Measurements from ENCODE around the gene EML4.

The EML4 gene

DNA sequence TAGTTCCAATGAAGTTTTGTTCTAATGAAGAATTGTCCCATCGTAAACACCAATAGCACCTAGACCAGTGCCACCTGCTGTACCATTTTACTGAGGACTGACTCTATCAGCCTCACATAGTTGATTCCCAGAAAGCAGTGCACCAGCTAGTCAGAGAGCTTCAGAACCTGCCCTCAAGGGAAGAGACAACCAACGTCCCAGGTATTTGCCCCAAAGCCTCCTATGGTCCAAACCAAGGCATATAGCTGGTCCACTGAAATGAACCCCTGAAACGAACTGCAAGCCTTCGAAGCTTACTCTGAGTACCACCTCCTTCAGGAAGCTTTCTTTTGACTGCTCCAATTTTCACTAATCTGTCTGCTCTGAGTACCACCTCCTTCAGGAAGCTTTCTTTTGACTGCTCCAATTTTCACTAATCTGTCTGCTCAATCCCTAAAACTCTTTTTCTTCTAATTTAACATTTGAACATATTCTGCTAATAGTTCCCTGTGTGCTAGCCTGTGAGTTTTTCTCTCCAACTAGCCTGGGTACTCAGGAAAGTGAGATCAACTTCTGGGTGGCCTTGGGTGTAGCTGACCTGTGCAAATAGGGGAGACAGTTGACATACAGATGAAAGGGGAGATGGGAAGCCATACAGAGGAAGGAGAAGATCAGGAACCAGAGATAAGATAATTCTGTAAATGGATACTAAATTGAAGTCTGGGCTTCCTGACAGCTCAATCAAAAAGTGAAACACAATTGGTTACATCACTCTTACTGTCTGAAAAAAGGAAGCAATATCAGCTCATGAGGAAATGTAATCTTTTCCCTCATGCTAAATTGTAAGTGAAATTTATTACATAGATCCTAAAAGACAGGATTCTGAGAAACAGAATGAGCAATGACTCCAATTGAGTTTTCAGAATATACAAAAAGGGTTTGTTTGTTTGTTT is 33.5 kb upstream of the EML4 start:
- intact Hi-C loops (cut with DNase I): no loop called here
- DNase-seq: no peak

DNA sequence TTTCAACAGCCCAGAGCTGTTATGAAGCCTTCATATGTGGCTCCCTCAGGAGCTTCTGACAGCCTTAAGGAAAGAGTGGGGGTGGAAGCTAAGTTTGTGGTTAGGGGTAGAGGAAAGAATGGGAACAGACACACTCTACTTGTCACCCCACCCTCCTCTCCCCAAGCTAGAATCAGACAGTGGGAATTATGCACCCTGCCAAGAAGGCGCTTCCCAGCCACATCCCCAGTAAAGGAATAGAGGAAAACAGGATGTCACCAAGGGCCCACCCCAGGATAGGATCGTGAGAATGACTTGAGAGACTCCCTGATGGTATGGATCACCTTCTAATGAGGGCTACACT is 32.4 kb upstream of the EML4 start:
- intact Hi-C loops (cut with DNase I): no loop called here
- DNase-seq: no peak

DNA sequence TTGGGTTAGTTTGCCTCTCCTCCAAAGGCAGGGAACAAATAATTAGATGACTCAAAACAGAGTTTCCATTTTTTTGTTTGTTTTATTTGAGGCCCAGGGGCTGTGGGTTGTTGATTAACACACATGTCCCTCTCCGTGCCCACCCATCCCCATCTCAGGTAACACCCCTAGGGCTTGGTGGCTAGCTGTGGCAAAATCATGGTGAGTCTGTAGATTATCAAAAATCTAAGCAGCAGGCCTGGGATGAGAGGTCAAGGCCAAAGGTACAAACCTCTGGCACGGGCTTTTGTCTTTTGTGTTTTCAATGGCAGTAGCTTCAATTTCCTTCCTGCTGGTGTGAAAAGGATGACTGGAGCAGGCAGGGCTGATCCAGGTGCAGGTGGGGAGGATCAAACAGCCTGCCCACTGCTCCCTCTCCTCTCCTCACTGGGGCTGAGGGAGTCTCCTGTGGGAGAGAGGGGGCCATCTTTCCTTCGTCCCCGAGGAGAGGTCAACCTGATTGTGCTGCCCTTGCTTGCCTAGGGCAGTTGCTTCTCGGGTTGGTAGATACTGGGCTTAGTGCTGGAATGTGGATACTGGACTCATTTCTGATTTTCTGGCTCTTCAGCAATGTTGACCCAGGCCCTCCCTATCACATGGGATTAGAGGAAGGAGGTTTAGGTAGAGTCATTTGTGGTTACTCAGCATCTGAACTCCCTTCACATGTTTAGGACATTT is 31.9 kb upstream of the EML4 start:
- no peak for DNase-seq
- intact Hi-C loops (cut with DNase I): no loop called here

DNA sequence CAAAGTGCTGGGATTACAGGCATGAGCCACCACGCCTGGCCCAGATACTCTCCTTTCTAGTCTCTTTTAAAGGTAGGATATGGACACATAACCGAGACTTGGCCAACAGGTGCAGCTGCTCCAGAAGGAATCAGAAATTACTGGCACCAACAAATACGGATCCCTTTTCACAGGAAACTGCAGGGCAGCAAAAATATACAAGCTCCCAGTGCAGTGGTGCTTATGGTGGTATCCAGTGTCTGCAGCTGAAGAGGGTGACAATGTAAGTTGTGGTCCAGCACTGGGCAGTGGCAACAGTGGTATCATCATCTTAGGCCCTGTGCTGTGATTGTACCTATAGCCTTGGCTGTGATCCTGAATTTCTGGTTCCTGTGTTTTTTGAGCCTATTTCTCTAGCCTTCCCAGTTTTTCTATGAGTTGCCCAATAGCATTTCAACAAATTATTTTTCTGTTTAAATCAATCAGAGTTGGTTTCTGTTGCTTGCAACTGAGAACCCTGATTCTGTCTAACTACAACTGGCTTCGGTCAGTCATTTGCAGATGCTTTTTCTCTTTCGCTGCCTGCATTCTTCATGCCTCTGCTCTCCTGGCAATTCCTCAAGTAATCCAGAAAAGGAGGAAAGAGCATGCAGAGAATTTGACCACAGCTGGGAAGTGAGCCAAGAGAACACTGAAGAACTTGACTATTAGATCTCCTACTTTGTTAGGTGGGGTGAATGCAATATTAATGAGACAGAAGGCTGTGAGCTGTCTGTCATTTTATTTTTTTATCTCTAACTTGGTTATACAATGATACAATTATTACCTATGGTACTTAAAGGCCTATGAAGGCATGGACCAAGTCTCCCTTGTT is 30.8 kb upstream of the EML4 start:
- no peak for DNase-seq
- intact Hi-C loops (cut with DNase I): no loop called here

DNA sequence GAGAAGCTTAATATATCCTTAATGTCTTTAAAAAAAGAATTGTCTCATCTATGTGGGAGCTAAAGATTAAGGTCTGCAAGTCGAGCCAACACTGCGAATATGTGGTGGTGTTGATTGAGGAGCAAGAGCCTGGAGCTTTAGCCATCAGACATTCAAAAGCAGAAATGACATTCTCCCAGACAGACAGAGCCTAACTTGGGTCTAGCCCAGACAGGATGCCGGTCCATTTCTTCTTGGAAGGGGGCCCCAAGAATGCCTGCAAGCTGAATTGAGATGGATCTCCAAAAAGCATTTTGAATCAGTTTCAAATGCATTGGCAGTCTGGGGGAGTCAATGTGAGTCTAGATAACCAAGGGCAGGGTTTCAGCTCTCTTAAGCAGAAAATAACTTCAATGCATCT is 30.1 kb upstream of the EML4 start:
- intact Hi-C loops (cut with DNase I): no loop called here

DNA sequence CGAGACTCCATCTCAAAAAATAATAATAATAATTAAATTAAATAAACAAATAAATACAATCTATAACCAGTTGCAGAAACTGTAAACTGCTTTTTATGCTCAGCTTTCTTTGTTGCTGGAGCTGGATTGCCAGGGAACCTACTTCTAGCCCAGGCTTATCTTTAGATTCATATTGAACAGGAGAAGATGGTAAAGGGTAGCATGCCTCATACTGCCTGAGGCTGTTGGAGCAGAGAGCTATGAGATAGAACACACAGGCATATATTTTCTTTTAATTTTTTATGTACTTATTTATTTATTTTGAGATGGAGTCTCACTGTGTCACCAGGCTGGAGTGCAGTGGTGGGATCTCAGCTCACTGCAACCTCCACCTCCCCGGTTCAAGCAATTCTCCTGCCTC is 28.7 kb upstream of the EML4 start:
- DNase-seq: no peak
- intact Hi-C loops (cut with DNase I): no loop called here

More for the DNA sequence above, 30.1 kb upstream of the EML4 start:
- DNase-seq: no peak

DNA sequence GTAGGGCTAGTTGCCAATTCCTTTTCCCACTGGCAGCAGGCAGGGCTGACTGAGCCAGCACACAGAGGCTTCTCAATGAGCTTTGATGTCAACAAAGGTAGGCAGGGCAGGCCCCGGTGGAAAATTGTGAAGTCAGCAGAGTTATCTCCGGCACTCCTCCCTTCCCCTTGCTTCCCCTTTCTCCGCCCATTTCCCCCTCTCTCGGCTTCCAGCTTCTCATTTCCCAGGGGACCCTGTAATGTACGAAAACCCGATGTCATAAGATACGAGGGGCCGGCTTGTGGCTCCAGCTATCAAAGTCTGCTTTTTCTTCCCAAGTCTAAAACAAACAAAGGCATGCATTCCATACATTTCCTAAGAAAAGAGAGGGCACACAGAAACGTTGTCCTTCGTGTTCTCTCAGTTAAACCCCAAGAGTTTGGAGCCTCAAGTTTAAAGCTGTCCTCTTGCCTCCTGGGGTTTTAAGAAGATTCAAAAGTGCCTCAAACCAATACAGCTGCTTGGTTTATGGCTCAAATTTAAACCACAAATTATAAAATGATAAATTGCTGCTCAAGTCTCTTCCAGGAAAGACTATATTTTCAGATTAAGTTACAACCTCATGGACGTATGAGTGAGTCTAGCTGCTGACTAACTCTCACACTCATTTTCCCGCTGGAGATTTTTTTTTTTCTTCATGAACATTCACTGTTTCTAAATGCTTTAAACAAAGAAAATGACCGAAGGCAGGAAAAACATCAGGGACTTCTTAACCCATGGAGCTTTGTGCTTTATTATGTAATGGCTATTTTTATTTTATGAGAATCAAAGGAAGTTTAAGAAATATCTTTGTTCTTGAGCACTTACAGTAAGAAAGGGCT is 27.2 kb upstream of the EML4 start:
- intact Hi-C loops (cut with DNase I): no loop called here

DNA sequence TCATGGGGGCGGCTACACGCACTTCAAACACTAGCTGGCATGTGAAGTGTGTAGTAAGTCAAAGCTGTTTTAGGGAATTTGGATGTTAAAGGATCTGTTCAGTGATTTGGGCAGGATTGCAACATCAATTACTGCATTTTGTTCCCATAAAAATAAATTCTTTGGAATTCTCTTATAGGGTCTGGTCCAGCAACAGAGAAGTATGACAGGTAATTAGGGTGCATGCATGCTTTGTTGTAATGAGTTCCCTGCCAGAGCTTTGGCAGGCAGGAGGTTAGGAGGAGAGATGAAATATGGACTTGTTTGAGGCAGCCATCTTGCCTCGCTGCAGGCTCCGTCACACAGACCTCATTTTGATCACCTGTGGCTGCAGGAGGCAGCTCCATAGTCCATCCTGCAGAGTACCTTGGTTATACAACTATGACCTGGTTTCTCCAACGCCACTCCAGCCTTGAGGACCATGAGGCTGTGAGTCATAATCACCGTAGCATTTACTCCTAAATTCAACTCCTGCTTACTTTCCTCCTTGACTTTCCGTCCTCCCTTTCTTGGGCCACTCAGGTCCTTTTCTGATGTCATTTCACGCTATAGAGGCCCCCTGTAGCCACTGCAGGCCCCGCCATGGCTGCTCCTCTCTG is 26.5 kb upstream of the EML4 start:
- intact Hi-C loops (cut with DNase I): no loop called here
- no peak for DNase-seq

More for the DNA sequence above, 27.2 kb upstream of the EML4 start:
- no peak for DNase-seq

DNA sequence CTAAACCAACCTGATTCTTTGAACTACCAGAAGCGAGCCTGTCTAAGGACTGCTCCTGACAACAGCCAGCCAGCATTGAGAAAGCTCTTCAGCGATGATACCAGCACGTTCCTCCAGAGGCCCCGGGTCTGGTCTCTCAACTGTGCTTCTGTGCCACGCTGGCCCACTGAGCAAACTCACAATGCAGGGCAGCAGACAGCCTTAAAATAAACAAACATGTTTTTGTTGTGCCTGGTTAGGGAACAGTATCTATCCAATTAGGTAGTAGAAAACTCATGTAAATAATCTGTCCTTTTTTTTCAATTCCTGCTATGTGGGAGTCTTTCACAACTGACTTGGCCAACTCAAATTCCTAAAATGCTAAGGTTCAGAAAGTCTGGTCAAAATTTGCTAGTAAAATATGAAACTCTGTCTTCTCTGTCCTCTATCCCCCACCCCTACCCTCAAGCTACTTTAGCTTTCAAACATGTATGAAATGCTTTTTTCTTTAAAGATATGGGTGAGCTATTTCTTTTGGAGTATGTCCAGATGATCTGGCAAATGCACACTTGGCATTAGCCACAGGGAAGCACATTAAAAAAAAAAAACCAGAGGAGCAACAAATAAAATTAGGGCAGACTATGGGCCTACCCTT is 21.4 kb upstream of the EML4 start:
- intact Hi-C loops (cut with DNase I): no loop called here
- no peak for DNase-seq

DNA sequence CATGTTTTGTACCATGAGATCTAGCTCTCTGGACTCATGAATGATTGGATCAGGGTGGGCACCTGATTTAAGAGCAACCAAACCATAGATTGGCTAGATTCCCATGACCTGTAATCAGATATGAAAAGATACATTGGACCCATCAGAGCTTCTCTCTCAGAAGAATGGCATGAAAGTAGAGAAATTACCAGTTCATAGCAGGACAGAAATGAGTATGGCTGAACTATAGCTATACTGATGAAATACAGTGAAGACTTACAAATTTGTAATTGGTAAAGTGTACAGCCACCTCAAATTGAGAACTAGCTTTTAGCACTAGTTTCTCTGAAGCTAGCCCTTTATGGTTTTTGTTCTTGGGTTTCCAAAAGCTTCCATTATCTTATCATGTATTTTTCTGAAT is 19.0 kb upstream of the EML4 start:
- DNase-seq: no peak
- intact Hi-C loops (cut with DNase I): no loop called here

DNA sequence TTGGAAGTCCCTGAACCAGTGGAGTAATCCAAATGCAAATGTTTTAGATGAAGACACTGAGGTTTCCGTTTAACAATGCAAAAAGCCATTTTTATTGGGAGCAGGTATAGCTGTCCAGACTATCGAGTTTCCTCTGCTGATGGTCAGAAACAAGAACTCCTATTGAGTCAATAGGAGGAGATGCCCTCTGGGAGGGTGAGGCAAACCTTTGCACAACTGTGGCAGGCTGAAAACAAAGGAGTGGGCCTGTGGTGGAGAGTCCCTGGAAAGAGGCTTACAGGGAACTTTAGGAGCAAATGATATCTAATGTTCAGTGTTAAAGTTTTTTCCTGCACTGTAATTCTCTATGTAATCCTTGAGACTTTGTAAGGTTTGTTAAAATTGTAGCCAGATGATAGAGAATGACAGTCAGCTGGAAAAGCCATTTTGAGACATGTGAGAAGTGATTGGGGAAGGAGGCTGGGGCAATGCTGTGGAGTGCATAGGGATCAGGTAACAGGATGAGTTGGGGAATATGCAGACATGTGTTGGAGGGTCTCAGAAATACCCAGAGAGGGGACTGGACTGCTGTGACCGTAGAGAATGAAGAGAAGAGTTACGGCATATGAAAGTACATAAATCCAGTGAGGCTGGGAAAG is 15.1 kb upstream of the EML4 start:
- no peak for DNase-seq
- intact Hi-C loops (cut with DNase I): no loop called here

DNA sequence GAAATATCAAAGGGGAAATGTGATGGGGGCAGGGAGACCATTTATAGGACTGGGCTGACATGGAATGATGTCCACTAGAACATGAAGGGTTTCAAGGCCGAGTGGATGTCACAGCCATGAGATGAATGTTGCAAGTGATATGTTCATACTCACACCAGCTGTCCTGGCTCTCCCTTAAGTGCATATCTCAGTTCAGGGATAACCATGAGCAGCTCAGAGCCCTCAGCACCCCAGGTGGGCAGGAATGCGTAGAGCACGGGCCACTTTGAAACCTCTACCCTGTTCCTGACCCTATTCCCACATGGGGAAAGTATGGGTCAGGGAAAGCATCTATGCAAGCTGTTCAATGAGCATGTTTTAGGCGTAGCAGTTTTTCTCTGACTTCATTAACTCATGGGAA is 12.4 kb upstream of the EML4 start:
- DNase-seq: no peak
- intact Hi-C loops (cut with DNase I): no loop called here

DNA sequence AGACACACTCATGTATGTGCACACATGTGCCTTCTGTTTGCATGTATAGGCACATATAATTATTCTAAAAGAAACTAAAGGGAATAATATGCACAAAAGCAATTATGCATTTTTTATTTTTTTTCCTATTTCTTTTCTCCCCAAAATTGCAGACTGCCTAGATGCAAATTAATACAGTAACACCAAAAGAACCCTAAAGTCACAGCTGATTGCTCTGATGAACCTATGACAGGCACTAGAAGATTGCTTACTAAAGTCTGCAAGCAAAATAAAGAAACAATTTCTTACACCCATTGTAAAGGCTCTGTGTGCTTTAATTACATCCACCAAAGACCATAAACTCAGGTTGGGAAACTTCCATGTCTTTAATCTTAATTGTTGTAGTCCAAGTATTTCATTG is 7.7 kb upstream of the EML4 start:
- intact Hi-C loops (cut with DNase I): no loop called here
- no peak for DNase-seq

DNA sequence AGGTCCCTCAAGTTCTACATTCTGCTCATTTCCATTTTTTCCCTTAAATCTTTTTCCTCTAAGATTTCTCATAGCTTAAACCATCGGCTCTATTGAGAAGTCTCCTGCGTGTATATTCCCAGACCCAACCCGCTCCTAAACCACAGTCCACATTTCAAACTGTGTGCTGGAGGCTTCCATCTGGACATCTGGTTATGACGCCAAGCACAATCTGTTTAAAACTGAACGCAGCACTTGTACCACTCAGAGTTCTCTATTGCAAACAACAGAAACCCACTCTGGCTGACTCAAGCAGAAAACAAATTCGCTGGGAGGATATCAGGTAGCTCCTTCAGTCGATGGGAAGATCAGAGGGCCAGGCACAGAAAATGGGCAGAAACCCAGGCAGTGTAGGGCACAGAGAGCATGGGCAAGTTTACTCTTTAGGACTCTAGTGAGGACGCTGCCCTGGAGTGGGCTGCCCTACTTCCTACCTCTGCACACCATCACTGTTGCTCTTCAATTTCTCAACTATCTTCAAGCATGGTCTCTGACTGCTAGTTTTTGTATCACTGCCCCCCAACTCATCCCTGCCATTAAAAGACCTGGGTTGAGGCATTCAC is 5.6 kb upstream of the EML4 start:
- intact Hi-C loops (cut with DNase I): no loop called here
- no peak for DNase-seq

DNA sequence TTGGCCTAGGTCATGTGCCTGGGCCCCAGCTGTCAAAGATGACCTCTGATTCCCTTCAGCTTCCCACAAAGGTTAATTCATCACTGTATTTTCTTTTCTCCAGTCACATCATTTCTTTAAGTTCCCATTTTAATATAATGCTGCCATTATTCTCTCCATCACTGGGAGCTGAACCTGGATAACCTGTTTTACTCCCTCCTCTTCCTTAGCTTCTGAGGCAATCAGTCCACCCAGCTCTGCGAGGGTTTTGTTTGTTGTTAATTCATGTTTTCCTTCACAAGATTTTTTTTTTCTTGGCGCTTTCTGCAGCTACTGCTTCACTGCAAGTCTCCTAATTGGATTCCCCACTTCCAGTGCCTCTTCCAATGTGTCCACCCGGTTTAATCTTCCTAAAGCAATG is 5.1 kb upstream of the EML4 start:
- DNase-seq: no peak
- intact Hi-C loops (cut with DNase I): no loop called here

DNA sequence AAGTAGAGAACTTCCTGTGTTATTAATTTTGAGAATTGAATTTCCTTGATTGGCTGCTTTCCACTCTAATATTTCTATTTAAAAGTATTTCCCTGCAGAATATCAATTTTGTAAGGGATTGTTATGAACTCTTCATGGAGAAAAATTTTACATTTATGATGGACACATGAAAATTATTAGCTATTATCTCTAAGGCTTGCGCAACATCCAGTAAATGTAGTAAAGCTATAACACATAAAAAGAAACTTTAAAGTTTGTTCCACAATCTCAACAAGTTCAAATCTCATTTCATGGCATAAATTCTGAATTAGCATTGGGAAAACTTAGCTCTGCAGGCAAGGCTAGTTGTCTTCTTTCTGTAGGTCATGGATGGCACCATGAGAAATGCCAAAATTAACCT is 4.2 kb upstream of the EML4 start:
- no peak for DNase-seq
- intact Hi-C loops (cut with DNase I): no loop called here

DNA sequence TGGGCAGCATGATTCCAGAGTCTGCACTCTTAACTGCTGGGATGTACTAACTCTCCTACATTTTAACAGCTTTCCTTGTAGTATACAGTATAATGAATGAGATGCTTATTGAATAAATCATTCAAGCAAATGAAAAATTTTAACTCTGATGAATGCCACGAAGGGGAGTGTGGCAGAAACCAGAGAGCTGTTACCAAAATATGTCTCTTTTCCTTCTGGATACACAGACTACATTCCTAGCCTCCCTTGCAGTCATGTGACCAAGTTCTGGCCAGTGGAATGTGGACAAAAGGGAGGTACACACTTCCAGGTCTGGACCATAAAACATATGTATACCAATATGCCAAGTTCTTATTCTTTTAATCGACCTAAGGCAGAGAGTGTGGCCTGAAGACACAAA is 1.7 kb upstream of the EML4 start:
- intact Hi-C loops (cut with DNase I): no loop called here
- DNase-seq: no peak

DNA sequence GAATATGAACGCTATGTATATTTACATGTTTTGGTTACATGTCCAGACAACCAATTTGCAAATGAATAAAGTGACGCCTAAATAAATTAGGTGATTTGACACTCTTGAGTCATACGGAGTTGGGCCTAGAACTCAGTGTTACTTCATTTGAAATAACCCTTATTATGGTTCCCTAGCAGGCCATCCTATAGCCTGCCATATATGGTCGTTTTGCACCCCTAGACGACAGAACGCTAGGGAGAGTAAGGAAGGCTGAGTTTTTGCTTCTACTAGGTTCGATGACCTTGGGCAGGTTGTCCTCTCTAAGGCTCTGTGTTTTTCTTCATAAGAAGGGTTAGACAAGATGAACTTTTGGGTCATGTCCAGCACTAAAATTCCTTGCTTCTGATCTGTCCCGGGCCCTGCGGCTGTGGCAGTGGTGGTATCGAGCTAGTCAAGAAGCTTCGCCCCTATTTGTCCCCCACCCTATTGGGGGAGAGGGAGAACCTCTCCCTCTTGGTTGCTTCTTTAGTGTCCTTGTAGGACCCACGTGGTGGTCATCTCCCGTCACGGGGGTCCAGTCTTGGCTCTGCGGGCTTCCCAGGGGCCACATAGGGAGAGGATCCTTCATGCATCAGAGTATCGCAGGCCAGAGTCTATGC is 574 bp upstream of the EML4 start:
- intact Hi-C loops (cut with DNase I): no loop called here
- DNase-seq: peak in 1 of 10 donors; percentile 9

Data from posterior cingulate gyrus (tissue), 11 donors.